ENCODE results near the gene RANBP10.
"Not testable (repeated sequence)": the region's sequence is repeated elsewhere in the genome, so short reads cannot be mapped to it uniquely, and the experiment has no call there.

RANBP10 gene

GRCh38 chr16:67760206-67760955, 46.0 kb downstream of the RANBP10 start:
- Histone ChIP-seq H3K36me3 (ENCODE audit: control insufficient read depth, insufficient read depth, low read length) (0 out of 2 replicates have a peak, but pooled peaks cover 16% of the 10 kb centered on the region), H3K4me1 (ENCODE audit: control insufficient read depth, insufficient read depth, low read length) (no peaks in the 10 kb centered on the region), H3K9me3 (ENCODE audit: control insufficient read depth, insufficient read depth, low read depth, low read length) (no peaks in the 10 kb centered on the region), H3K27me3 (ENCODE audit: control insufficient read depth, insufficient read depth, low read length) (no peaks in the 10 kb centered on the region), H3K4me3 (ENCODE audit: low read depth, low read length) (no peak overlapping the region), H3K27ac (ENCODE audit: low read depth, low read length) (no peak overlapping the region), H3K9ac (ENCODE audit: low read length) (no peak overlapping the region)

- H3K27ac ChIP-seq (ENCODE audit: low read depth, low read length) = no peak overlapping the region
- H3K9ac ChIP-seq (ENCODE audit: low read length) = no peak overlapping the region
- H3K4me3 ChIP-seq (ENCODE audit: low read depth, low read length) = no peak overlapping the region
- no peaks in the 10 kb centered on the region for H3K9me3 ChIP-seq (ENCODE audit: control insufficient read depth, insufficient read depth, low read depth, low read length)
- H3K4me1 ChIP-seq (ENCODE audit: control insufficient read depth, insufficient read depth, low read length) = no peaks in the 10 kb centered on the region
- no peaks in the 10 kb centered on the region for H3K27me3 ChIP-seq (ENCODE audit: control insufficient read depth, insufficient read depth, low read length)
- H3K36me3 ChIP-seq (ENCODE audit: control insufficient read depth, insufficient read depth, low read length) = 0 out of 2 replicates have a peak, but pooled peaks cover 16% of the 10 kb centered on the region
Measured at GRCh38 chr16:67758966-67759365, 47.4 kb downstream of the RANBP10 start.

GRCh38 chr16:67758006-67758405, 48.4 kb downstream of the RANBP10 start:
- Histone ChIP-seq H3K9ac (ENCODE audit: low read length) (no peak overlapping the region), H3K9me3 (ENCODE audit: control insufficient read depth, insufficient read depth, low read depth, low read length) (no peaks in the 10 kb centered on the region), H3K36me3 (ENCODE audit: control insufficient read depth, insufficient read depth, low read length) (0 out of 2 replicates have a peak, but pooled peaks cover 16% of the 10 kb centered on the region), H3K4me3 (ENCODE audit: low read depth, low read length) (no peak overlapping the region), H3K27me3 (ENCODE audit: control insufficient read depth, insufficient read depth, low read length) (no peaks in the 10 kb centered on the region), H3K4me1 (ENCODE audit: control insufficient read depth, insufficient read depth, low read length) (no peaks in the 10 kb centered on the region), H3K27ac (ENCODE audit: low read depth, low read length) (no peak overlapping the region)

GRCh38 chr16:67752641-67753040, 53.7 kb downstream of the RANBP10 start:
- Histone ChIP-seq H3K36me3 (ENCODE audit: control insufficient read depth, insufficient read depth, low read length) (0 out of 2 replicates have a peak, but pooled peaks cover 3% of the 10 kb centered on the region), H3K9ac (ENCODE audit: low read length) (no peak overlapping the region), H3K4me3 (ENCODE audit: low read depth, low read length) (no peak overlapping the region), H3K27ac (ENCODE audit: low read depth, low read length) (no peak overlapping the region), H3K4me1 (ENCODE audit: control insufficient read depth, insufficient read depth, low read length) (peaks cover 6% of the 10 kb centered on the region; the same call in 1 of the 2 replicates), H3K27me3 (ENCODE audit: control insufficient read depth, insufficient read depth, low read length) (no peaks in the 10 kb centered on the region), H3K9me3 (ENCODE audit: control insufficient read depth, insufficient read depth, low read depth, low read length) (no peaks in the 10 kb centered on the region)

- not testable (repeated sequence) for H3K4me1 ChIP-seq (ENCODE audit: control insufficient read depth, insufficient read depth, low read length); H3K4me3 ChIP-seq (ENCODE audit: low read depth, low read length); H3K9ac ChIP-seq (ENCODE audit: low read length); H3K27ac ChIP-seq (ENCODE audit: low read depth, low read length); H3K9me3 ChIP-seq (ENCODE audit: control insufficient read depth, insufficient read depth, low read depth, low read length); H3K36me3 ChIP-seq (ENCODE audit: control insufficient read depth, insufficient read depth, low read length); H3K27me3 ChIP-seq (ENCODE audit: control insufficient read depth, insufficient read depth, low read length)
Measured at GRCh38 chr16:67751331-67751730, 55.0 kb downstream of the RANBP10 start.

GRCh38 chr16:67750466-67750865, 55.9 kb downstream of the RANBP10 start:
- H3K4me1 ChIP-seq (ENCODE audit: control insufficient read depth, insufficient read depth, low read length) = peaks cover 6% of the 10 kb centered on the region; the same call in 1 of the 2 replicates
- no peaks in the 10 kb centered on the region for H3K36me3 ChIP-seq (ENCODE audit: control insufficient read depth, insufficient read depth, low read length)
- H3K9ac ChIP-seq (ENCODE audit: low read length) = no peak overlapping the region
- H3K27me3 ChIP-seq (ENCODE audit: control insufficient read depth, insufficient read depth, low read length) = no peaks in the 10 kb centered on the region
- no peaks in the 10 kb centered on the region for H3K9me3 ChIP-seq (ENCODE audit: control insufficient read depth, insufficient read depth, low read depth, low read length)
- H3K4me3 ChIP-seq (ENCODE audit: low read depth, low read length) = no peak overlapping the region
- no peak overlapping the region for H3K27ac ChIP-seq (ENCODE audit: low read depth, low read length)

GRCh38 chr16:67749436-67750078, 56.8 kb downstream of the RANBP10 start:
- Histone ChIP-seq H3K27ac (ENCODE audit: low read depth, low read length) (no peak overlapping the region), H3K36me3 (ENCODE audit: control insufficient read depth, insufficient read depth, low read length) (0 out of 2 replicates have a peak, but pooled peaks cover under 1% of the 10 kb centered on the region), H3K4me1 (ENCODE audit: control insufficient read depth, insufficient read depth, low read length) (peaks cover 6% of the 10 kb centered on the region; the same call in 1 of the 2 replicates), H3K9ac (ENCODE audit: low read length) (no peak overlapping the region), H3K4me3 (ENCODE audit: low read depth, low read length) (no peak overlapping the region), H3K27me3 (ENCODE audit: control insufficient read depth, insufficient read depth, low read length) (no peaks in the 10 kb centered on the region), H3K9me3 (ENCODE audit: control insufficient read depth, insufficient read depth, low read depth, low read length) (no peaks in the 10 kb centered on the region)

- Histone ChIP-seq H3K27me3 (ENCODE audit: control insufficient read depth, insufficient read depth, low read length) (no peaks in the 10 kb centered on the region), H3K9ac (ENCODE audit: low read length) (no peak overlapping the region), H3K36me3 (ENCODE audit: control insufficient read depth, insufficient read depth, low read length) (peaks cover 8% of the 10 kb centered on the region), H3K27ac (ENCODE audit: low read depth, low read length) (no peak overlapping the region), H3K4me3 (ENCODE audit: low read depth, low read length) (no peak overlapping the region), H3K9me3 (ENCODE audit: control insufficient read depth, insufficient read depth, low read depth, low read length) (no peaks in the 10 kb centered on the region), H3K4me1 (ENCODE audit: control insufficient read depth, insufficient read depth, low read length) (peaks cover 6% of the 10 kb centered on the region; the same call in 1 of the 2 replicates)
Measured at GRCh38 chr16:67748834-67749233, 57.5 kb downstream of the RANBP10 start.

- Histone ChIP-seq H3K9ac (ENCODE audit: low read length) (no peak overlapping the region), H3K27me3 (ENCODE audit: control insufficient read depth, insufficient read depth, low read length) (no peaks in the 10 kb centered on the region), H3K9me3 (ENCODE audit: control insufficient read depth, insufficient read depth, low read depth, low read length) (no peaks in the 10 kb centered on the region), H3K4me1 (ENCODE audit: control insufficient read depth, insufficient read depth, low read length) (peaks cover 6% of the 10 kb centered on the region; the same call in 1 of the 2 replicates), H3K4me3 (ENCODE audit: low read depth, low read length) (no peak overlapping the region), H3K36me3 (ENCODE audit: control insufficient read depth, insufficient read depth, low read length) (peaks cover 24% of the 10 kb centered on the region), H3K27ac (ENCODE audit: low read depth, low read length) (no peak overlapping the region)
Measured at GRCh38 chr16:67746846-67747245, 59.5 kb downstream of the RANBP10 start.

- Histone ChIP-seq H3K27ac (ENCODE audit: low read depth, low read length) (no peak overlapping the region), H3K9me3 (ENCODE audit: control insufficient read depth, insufficient read depth, low read depth, low read length) (no peaks in the 10 kb centered on the region), H3K4me3 (ENCODE audit: low read depth, low read length) (no peak overlapping the region), H3K9ac (ENCODE audit: low read length) (no peak overlapping the region), H3K27me3 (ENCODE audit: control insufficient read depth, insufficient read depth, low read length) (no peaks in the 10 kb centered on the region), H3K36me3 (ENCODE audit: control insufficient read depth, insufficient read depth, low read length) (peaks cover 43% of the 10 kb centered on the region), H3K4me1 (ENCODE audit: control insufficient read depth, insufficient read depth, low read length) (no peaks in the 10 kb centered on the region)
Measured at GRCh38 chr16:67741118-67741517, 65.2 kb downstream of the RANBP10 start.

GRCh38 chr16:67740391-67740790, 66.0 kb downstream of the RANBP10 start:
- Histone ChIP-seq H3K4me1 (ENCODE audit: control insufficient read depth, insufficient read depth, low read length) (no peaks in the 10 kb centered on the region), H3K36me3 (ENCODE audit: control insufficient read depth, insufficient read depth, low read length) (peaks cover 43% of the 10 kb centered on the region), H3K27ac (ENCODE audit: low read depth, low read length) (no peak overlapping the region), H3K9me3 (ENCODE audit: control insufficient read depth, insufficient read depth, low read depth, low read length) (no peaks in the 10 kb centered on the region), H3K27me3 (ENCODE audit: control insufficient read depth, insufficient read depth, low read length) (no peaks in the 10 kb centered on the region), H3K4me3 (ENCODE audit: low read depth, low read length) (no peak overlapping the region), H3K9ac (ENCODE audit: low read length) (no peak overlapping the region)
